OCI-LY7 (cell line): ENCODE measurements around the gene NUFIP1. TPM values are rescaled to one million over a fixed set of nuclear protein-coding genes. Genes with fewer than 3 reads are reported as not detected.

Experiments
- BruUV-seq: library from RNA; stranded (reverse); fragments of 400-500 nt; replicated peaks from 2 replicates; lab custom pipeline; 2021; lab: Mats Ljungman, UMichigan
- CTCF ChIA-PET: fragments of 300-600 bp; sonication (Branson Sonifier 250); formaldehyde crosslinking; loops from one replicate; lab custom pipeline; 2022; ENCODE audit warnings: antibody characterized with exemption; ENCODE audit not compliant: unreplicated experiment; lab: Charles Lee
- POLR2A ChIA-PET: fragments of 300-600 bp; sonication (Branson Sonifier 250); formaldehyde crosslinking; loops from one replicate; lab custom pipeline; 2022; ENCODE audit warnings: antibody characterized with exemption; lab: Charles Lee
- DNase-seq: peaks from one replicate; pipeline ENCODE4 v3.0.0-alpha.2; 2015; ENCODE audit warnings: low spot score
- H2AFZ ChIP-seq: fragments of 200-600 bp; sonication (generic), shearing (Covaris generic); 2 replicates; pipeline ENCODE4 v1.6.1; 2014; ENCODE audit warnings: mild to moderate bottlenecking, antibody characterized with exemption, low read length, moderate library complexity
- H3K27ac ChIP-seq: fragments of 200-600 bp; sonication (generic); 2 replicates; pipeline ENCODE4 v1.5.1; 2014; ENCODE audit warnings: mixed run types, low read depth, mild to moderate bottlenecking, moderate library complexity, low read length, inconsistent platforms; ENCODE audit not compliant: poor library complexity, severe bottlenecking
- H3K36me3 ChIP-seq: fragments of 200-600 bp; sonication (generic); 2 replicates; pipeline ENCODE4 v1.6.1; 2014; ENCODE audit warnings: mild to moderate bottlenecking, antibody characterized with exemption, low read length, moderate library complexity, mixed read lengths; ENCODE audit not compliant: insufficient read depth
- H3K4me1 ChIP-seq: fragments of 200-600 bp; sonication (generic); 2 replicates; pipeline ENCODE4 v1.5.1; 2014; ENCODE audit warnings: mild to moderate bottlenecking, low read length; ENCODE audit not compliant: insufficient read depth, poor library complexity, severe bottlenecking
- H3K4me2 ChIP-seq: fragments of 200-600 bp; sonication (generic); 2 replicates; pipeline ENCODE4 v1.6.1; 2014; ENCODE audit warnings: mild to moderate bottlenecking, low read length
- H3K4me3 ChIP-seq: fragments of 200-600 bp; sonication (generic); 2 replicates; pipeline ENCODE4 v1.5.1; 2014; ENCODE audit warnings: mild to moderate bottlenecking, low read depth, low read length; ENCODE audit not compliant: poor library complexity, severe bottlenecking
- H3K79me2 ChIP-seq: fragments of 200-600 bp; sonication (generic); 2 replicates; pipeline ENCODE4 v1.6.1; 2016; ENCODE audit warnings: low read depth, mild to moderate bottlenecking, low read length, moderate library complexity, mixed read lengths; ENCODE audit not compliant: insufficient read depth
- H3K9me2 ChIP-seq: fragments of 200-600 bp; sonication (generic); 2 replicates; pipeline ENCODE4 v1.6.1; 2016; ENCODE audit warnings: mild to moderate bottlenecking, low read length, mixed read lengths; ENCODE audit not compliant: insufficient read depth
- H3K9me3 ChIP-seq: fragments of 200-600 bp; sonication (generic); 2 replicates; pipeline ENCODE4 v1.6.1; 2014; ENCODE audit warnings: mild to moderate bottlenecking, mixed run types, low read length, mixed read lengths
- H4K20me1 ChIP-seq: fragments of 200-600 bp; sonication (generic); 2 replicates; pipeline ENCODE4 v1.6.1; 2014; ENCODE audit warnings: mild to moderate bottlenecking, antibody characterized with exemption, low read length, moderate library complexity, mixed read lengths; ENCODE audit not compliant: insufficient read depth
- EZH2phosphoT487 ChIP-seq: fragments of 200-600 bp; sonication (generic); IDR thresholded peaks from 2 replicates; pipeline ENCODE4 v1.6.1; 2018; ENCODE audit warnings: low read depth, borderline replicate concordance, mild to moderate bottlenecking, mixed run types, antibody characterized with exemption, low read length, moderate library complexity, mixed read lengths
- intact Hi-C: fragments of 100-400 bp; cut with micrococcal nuclease; formaldehyde crosslinking; loops from one replicate; pipeline ENCODE4 v1.10.0; 2022; ENCODE audit not compliant: unreplicated experiment
- total RNA-seq, 2 experiments: library from RNA; depleted of rRNA in 1 of 2; stranded (reverse); fragments of >200 nt in 1 of 2; shearing (Covaris generic) in 1 of 2; gene quantifications; 2 replicates each; pipeline ENCODE4 v1.2.3, GENCODE V29; 2014 to 2022
- TF ChIP-seq, protein P1 (sequence below): fragments of 200-600 bp; sonication (generic); conservative IDR thresholded peaks from 2 replicates; pipeline ENCODE4 v1.5.1; 2014; ENCODE audit warnings: mild to moderate bottlenecking, antibody characterized with exemption, low read length, moderate library complexity, mixed read lengths

The NUFIP1 gene
- total RNA-seq, 2 experiments from 2014 or later = 6.8 to 11.4 TPM

DNA sequence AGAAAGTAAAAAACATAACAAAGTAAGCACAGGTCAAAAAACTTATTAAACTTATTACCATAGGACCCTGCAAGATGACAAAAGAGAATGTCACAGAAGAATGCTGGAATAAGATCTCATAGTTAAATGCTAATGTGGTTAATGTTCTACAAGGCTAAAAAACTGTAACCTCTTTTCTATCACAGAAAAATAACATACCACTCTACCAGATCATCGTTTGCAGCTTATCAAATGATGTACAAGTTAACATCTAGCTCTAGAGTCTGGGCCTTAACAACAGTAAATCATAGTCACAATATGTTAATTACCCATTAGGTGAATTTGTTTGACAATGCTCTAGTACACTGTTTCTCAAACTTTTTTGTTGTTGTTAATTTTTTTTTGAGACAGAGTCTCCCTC, 53.0 kb downstream of the NUFIP1 start:
- no peaks in the 10 kb centered on the region for H3K9me2 ChIP-seq
- no peaks in the 10 kb centered on the region for H4K20me1 ChIP-seq
- H3K4me2 ChIP-seq = no peak overlapping the region
- TF ChIP-seq, protein P1, sequence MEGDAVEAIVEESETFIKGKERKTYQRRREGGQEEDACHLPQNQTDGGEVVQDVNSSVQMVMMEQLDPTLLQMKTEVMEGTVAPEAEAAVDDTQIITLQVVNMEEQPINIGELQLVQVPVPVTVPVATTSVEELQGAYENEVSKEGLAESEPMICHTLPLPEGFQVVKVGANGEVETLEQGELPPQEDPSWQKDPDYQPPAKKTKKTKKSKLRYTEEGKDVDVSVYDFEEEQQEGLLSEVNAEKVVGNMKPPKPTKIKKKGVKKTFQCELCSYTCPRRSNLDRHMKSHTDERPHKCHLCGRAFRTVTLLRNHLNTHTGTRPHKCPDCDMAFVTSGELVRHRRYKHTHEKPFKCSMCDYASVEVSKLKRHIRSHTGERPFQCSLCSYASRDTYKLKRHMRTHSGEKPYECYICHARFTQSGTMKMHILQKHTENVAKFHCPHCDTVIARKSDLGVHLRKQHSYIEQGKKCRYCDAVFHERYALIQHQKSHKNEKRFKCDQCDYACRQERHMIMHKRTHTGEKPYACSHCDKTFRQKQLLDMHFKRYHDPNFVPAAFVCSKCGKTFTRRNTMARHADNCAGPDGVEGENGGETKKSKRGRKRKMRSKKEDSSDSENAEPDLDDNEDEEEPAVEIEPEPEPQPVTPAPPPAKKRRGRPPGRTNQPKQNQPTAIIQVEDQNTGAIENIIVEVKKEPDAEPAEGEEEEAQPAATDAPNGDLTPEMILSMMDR = no peak
- TF ChIP-seq EZH2phosphoT487 = no peak
- H3K9me3 ChIP-seq = no peaks in the 10 kb centered on the region
- no peak overlapping the region for H2AFZ ChIP-seq
- CTCF ChIA-PET = no interaction called here
- H3K79me2 ChIP-seq = no peaks in the 10 kb centered on the region
- intact Hi-C loops = no loop called here
- no peak overlapping the region for H3K4me3 ChIP-seq
- peaks cover 7% of the 10 kb centered on the region; the same call in 1 of the 2 replicates for H3K36me3 ChIP-seq
- no TSS peak for BruUV-seq
- POLR2A ChIA-PET = interaction anchor here (1.3 kb wide), 1 partner anchor 8 kb away, joined by 3 read pairs; no protein-coding TSS in a partner anchor
- no peak for DNase-seq
- no peaks in the 10 kb centered on the region for H3K4me1 ChIP-seq
- no peak overlapping the region for H3K27ac ChIP-seq

DNA sequence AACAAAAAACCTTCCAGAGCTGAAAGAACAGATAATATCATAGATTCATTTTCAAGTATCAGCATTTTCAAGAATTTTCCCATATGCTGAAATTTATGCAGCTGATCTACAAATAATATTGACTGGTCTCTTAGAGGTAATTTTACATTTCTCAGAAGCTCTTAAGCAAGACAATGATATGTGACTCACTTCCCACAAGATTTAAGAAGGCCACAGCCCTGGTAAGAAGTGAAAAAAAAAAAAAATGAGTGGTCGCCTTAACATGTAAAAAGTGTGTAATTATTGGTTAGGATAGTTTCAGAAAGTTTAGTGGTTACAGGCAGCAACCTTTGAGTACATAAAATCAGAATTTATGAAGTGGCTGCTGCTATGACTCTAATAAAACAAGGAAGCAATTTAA, 54.5 kb downstream of the NUFIP1 start:
- H3K9me3 ChIP-seq = no peaks in the 10 kb centered on the region
- TF ChIP-seq, protein P1 = no peak
- TF ChIP-seq EZH2phosphoT487 = no peak
- intact Hi-C loops = no loop called here
- H3K4me3 ChIP-seq = no peak overlapping the region
- CTCF ChIA-PET = no interaction called here
- no peak overlapping the region for H3K4me2 ChIP-seq
- no peaks in the 10 kb centered on the region for H4K20me1 ChIP-seq
- H3K9me2 ChIP-seq = no peaks in the 10 kb centered on the region
- POLR2A ChIA-PET = interaction anchor here (0.7 kb wide), 1 partner anchor 24 kb away, joined by 6 read pairs; no protein-coding TSS in a partner anchor
- H3K4me1 ChIP-seq = no peaks in the 10 kb centered on the region
- H3K36me3 ChIP-seq = peaks cover 3% of the 10 kb centered on the region; the same call in 1 of the 2 replicates
- no peak for DNase-seq
- H2AFZ ChIP-seq = no peak overlapping the region
- BruUV-seq = no TSS peak
- H3K79me2 ChIP-seq = no peaks in the 10 kb centered on the region
- no peak overlapping the region for H3K27ac ChIP-seq

GRCh38 chr13:44932850-44933251, 56.4 kb downstream of the NUFIP1 start:
- BruUV-seq = no TSS peak
- DNase-seq = no peak
- no peaks in the 10 kb centered on the region for H3K9me3 ChIP-seq
- ChIA-PET POLR2A (interaction anchor here (0.6 to 1.4 kb wide), 2 partner anchors 10 to 34 kb away, joined by 3 to 4 read pairs; no protein-coding TSS in a partner anchor), CTCF (no interaction called here)
- no peak overlapping the region for H3K27ac ChIP-seq
- H3K9me2 ChIP-seq = no peaks in the 10 kb centered on the region
- no peaks in the 10 kb centered on the region for H3K4me1 ChIP-seq
- H2AFZ ChIP-seq = no peak overlapping the region
- H3K79me2 ChIP-seq = no peaks in the 10 kb centered on the region
- H4K20me1 ChIP-seq = no peaks in the 10 kb centered on the region
- TF ChIP-seq, protein P1 = no peak
- no peaks in the 10 kb centered on the region for H3K36me3 ChIP-seq
- no peak overlapping the region for H3K4me2 ChIP-seq
- intact Hi-C loops = no loop called here
- no peak overlapping the region for H3K4me3 ChIP-seq
